Keratinocyte (primary cell): ENCODE results near the gene PIP4K2C. TPM values are rescaled to one million over a fixed set of nuclear protein-coding genes. Genes with fewer than 3 reads are reported as not detected.

Source experiments
- DNase-seq: peaks from one replicate; pipeline ENCODE4 v3.0.0-alpha.2; 2011; ENCODE audit warnings: low read depth, missing footprints, low spot score
- FAIRE-seq: peaks from 2 replicates; lab custom pipeline; 2011; peaks lifted over from hg19 to GRCh38; lab: Jason Lieb, UNC
- H2AFZ ChIP-seq: 2 replicates; pipeline ENCODE4 v1.6.0; 2012; ENCODE audit warnings: low read length, control low read depth, inconsistent platforms; ENCODE audit not compliant: control insufficient read depth
- H3K27ac ChIP-seq: 2 replicates; pipeline ENCODE4 v1.5.1; 2011; ENCODE audit warnings: low read length; ENCODE audit not compliant: control insufficient read depth, insufficient read depth
- H3K27me3 ChIP-seq: 3 replicates; pipeline ENCODE4 v1.6.0; 2011; ENCODE audit warnings: low read length; ENCODE audit not compliant: control insufficient read depth, insufficient read depth; ENCODE audit errors: extremely low read depth
- H3K36me3 ChIP-seq, 2 experiments: 2 replicates in 1 of 2; 3 replicates in 1 of 2; pipeline ENCODE4 v1.5.1; 2011; ENCODE audit warnings: low read length in 2 of 2, mild to moderate bottlenecking in 1 of 2; ENCODE audit not compliant: control insufficient read depth in 2 of 2, insufficient read depth in 2 of 2; ENCODE audit errors: extremely low read depth in 1 of 2
- H3K4me1 ChIP-seq: 3 replicates; pipeline ENCODE4 v1.5.1; 2011; ENCODE audit warnings: low read length; ENCODE audit not compliant: control insufficient read depth, insufficient read depth; ENCODE audit errors: extremely low read depth
- H3K4me2 ChIP-seq: 3 replicates; pipeline ENCODE4 v1.6.0; 2011; ENCODE audit warnings: low read depth, low read length; ENCODE audit not compliant: control insufficient read depth, insufficient read depth; ENCODE audit errors: extremely low read depth
- H3K4me3 ChIP-seq, 3 experiments: fragments of 200-600 bp in 1 of 3; sonication (generic) in 1 of 3; 2 replicates in 2 of 3; 3 replicates in 1 of 3; pipeline ENCODE4 v1.5.1; 2011 to 2016; ENCODE audit warnings: low read length in 3 of 3, mild to moderate bottlenecking in 3 of 3, control low read depth in 2 of 3, inconsistent platforms in 1 of 3, low read depth in 1 of 3, mixed read lengths in 1 of 3, mixed run types in 1 of 3, moderate library complexity in 1 of 3; ENCODE audit not compliant: control insufficient read depth in 2 of 3, insufficient read depth in 2 of 3; ENCODE audit errors: extremely low read depth in 1 of 3
- H3K79me2 ChIP-seq: 2 replicates; pipeline ENCODE4 v1.6.0; 2012; ENCODE audit warnings: low read length; ENCODE audit not compliant: control insufficient read depth, insufficient read depth
- H3K9ac ChIP-seq: 3 replicates; pipeline ENCODE4 v1.6.0; 2011; ENCODE audit warnings: low read length; ENCODE audit not compliant: control insufficient read depth, insufficient read depth; ENCODE audit errors: extremely low read depth
- H3K9me1 ChIP-seq: 3 replicates; pipeline ENCODE4 v1.6.0; 2011; ENCODE audit warnings: low read length; ENCODE audit not compliant: control insufficient read depth, insufficient read depth; ENCODE audit errors: extremely low read depth
- H3K9me3 ChIP-seq: 2 replicates; pipeline ENCODE4 v1.5.1; 2012; ENCODE audit warnings: low read depth, low read length; ENCODE audit not compliant: control insufficient read depth
- H4K20me1 ChIP-seq: 3 replicates; pipeline ENCODE4 v1.6.0; 2011; ENCODE audit warnings: low read length; ENCODE audit not compliant: control insufficient read depth, insufficient read depth; ENCODE audit errors: extremely low read depth
- EZH2 ChIP-seq: IDR thresholded peaks from one replicate; pipeline ENCODE4 v1.6.1; 2012; ENCODE audit warnings: inconsistent platforms, mild to moderate bottlenecking, low read length, moderate library complexity
- dilution Hi-C: fragments of 300-500 bp; cut with MboI; formaldehyde crosslinking; loops from one replicate; pipeline ENCODE4 v1.7.0; 2020; ENCODE audit warnings: low sequenced_read_pairs; ENCODE audit not compliant: extremely low pct_ligation_motif_present
- polyA plus RNA-seq, 5 experiments: library from polyadenylated mRNA; depleted of rRNA in 3 of 5; stranded (reverse) in 3 of 5; stranded (forward) in 1 of 5; unstranded in 1 of 5; fragments of >200 nt; gene quantifications; 1 replicate in 1 of 5; 2 replicates in 3 of 5; 3 replicates in 1 of 5; pipeline versions ENCODE4 v1.2.1 to v1.2.3, GENCODE V29; 2011 to 2012; ENCODE audit warnings: missing spikeins in 2 of 5, low read depth in 1 of 5, low replicate concordance in 1 of 5
- TF ChIP-seq, protein P1 (sequence below), 3 experiments: IDR thresholded peaks in 1 of 3; conservative IDR thresholded peaks in 1 of 3; optimal IDR thresholded peaks in 1 of 3; 2 replicates in 2 of 3; 3 replicates in 1 of 3; pipeline versions ENCODE3 to v1.5.1; 2011; ENCODE audit warnings: low read length in 3 of 3, mild to moderate bottlenecking in 3 of 3, moderate library complexity in 2 of 3, control low read depth in 1 of 3, inconsistent platforms in 1 of 3; ENCODE audit not compliant: insufficient read depth in 2 of 3; ENCODE audit errors: extremely low read depth in 1 of 3

Gene PIP4K2C
- polyA plus RNA-seq, 1 donor (not counting 4 experiments of a cell fraction or from before 2014, with no cell fraction given): 93.6 TPM

- Histone ChIP-seq H3K36me3 (no peaks in the 10 kb centered on the region), H3K27ac (no peak overlapping the region), H3K9me1 (no peaks in the 10 kb centered on the region), H3K4me1 (no peaks in the 10 kb centered on the region), H4K20me1 (no peaks in the 10 kb centered on the region), H3K4me3 (no peak overlapping the region), H3K9ac (no peak overlapping the region), H3K9me3 (no peaks in the 10 kb centered on the region), H3K4me2 (no peak overlapping the region), H3K79me2 (no peaks in the 10 kb centered on the region), H3K27me3 (peaks cover 9% of the 10 kb centered on the region), H2AFZ (no peak overlapping the region)
- TF ChIP-seq, protein P1, sequence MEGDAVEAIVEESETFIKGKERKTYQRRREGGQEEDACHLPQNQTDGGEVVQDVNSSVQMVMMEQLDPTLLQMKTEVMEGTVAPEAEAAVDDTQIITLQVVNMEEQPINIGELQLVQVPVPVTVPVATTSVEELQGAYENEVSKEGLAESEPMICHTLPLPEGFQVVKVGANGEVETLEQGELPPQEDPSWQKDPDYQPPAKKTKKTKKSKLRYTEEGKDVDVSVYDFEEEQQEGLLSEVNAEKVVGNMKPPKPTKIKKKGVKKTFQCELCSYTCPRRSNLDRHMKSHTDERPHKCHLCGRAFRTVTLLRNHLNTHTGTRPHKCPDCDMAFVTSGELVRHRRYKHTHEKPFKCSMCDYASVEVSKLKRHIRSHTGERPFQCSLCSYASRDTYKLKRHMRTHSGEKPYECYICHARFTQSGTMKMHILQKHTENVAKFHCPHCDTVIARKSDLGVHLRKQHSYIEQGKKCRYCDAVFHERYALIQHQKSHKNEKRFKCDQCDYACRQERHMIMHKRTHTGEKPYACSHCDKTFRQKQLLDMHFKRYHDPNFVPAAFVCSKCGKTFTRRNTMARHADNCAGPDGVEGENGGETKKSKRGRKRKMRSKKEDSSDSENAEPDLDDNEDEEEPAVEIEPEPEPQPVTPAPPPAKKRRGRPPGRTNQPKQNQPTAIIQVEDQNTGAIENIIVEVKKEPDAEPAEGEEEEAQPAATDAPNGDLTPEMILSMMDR (optimal IDR thresholded peaks at IDR 0.05 in 1 of 3, IDR thresholded peaks at IDR 0.05 in 1 of 3, conservative IDR thresholded peaks at IDR 0.05 in 1 of 3; ENCODE audit: extremely low read depth in 1 of 3, insufficient read depth in 2 of 3, low read length in 3 of 3): no peak
- no peak for TF ChIP-seq EZH2
- dilution Hi-C loops: no loop called here
- FAIRE-seq: no peak
- no peak for DNase-seq
These were observed 36.1 kb upstream of the PIP4K2C start for GRCh38 chr12:57554897-57555296.

GRCh38 chr12:57558864-57559263 is 32.1 kb upstream of the PIP4K2C start:
- no peaks in the 10 kb centered on the region for H3K79me2 ChIP-seq
- no peaks in the 10 kb centered on the region for H3K27me3 ChIP-seq
- H2AFZ ChIP-seq: no peak overlapping the region
- TF ChIP-seq EZH2: no peak
- TF ChIP-seq, protein P1 (optimal IDR thresholded peaks at IDR 0.05 in 1 of 3, IDR thresholded peaks at IDR 0.05 in 1 of 3, conservative IDR thresholded peaks at IDR 0.05 in 1 of 3; ENCODE audit: extremely low read depth in 1 of 3, insufficient read depth in 2 of 3, low read length in 3 of 3): no peak
- no peak overlapping the region for H3K4me2 ChIP-seq
- no peaks in the 10 kb centered on the region for H3K9me1 ChIP-seq
- dilution Hi-C loops: no loop called here
- no peak overlapping the region for H3K9ac ChIP-seq
- H4K20me1 ChIP-seq: no peaks in the 10 kb centered on the region
- DNase-seq (no peak), FAIRE-seq (no peak)
- H3K27ac ChIP-seq: no peak overlapping the region
- H3K4me3 ChIP-seq: no peak overlapping the region
- H3K9me3 ChIP-seq: no peaks in the 10 kb centered on the region
- no peaks in the 10 kb centered on the region for H3K36me3 ChIP-seq
- H3K4me1 ChIP-seq: no peaks in the 10 kb centered on the region
